MG63 (cell line): ENCODE results near the gene ECEL1. TPM values are rescaled to one million over a fixed set of nuclear protein-coding genes. Genes with fewer than 3 reads are reported as not detected.
"Not testable (repeated sequence)": the region's sequence is repeated elsewhere in the genome, so short reads cannot be mapped to it uniquely, and the experiment has no call there.

ENCODE experiments used
- DNase-seq: peaks from one replicate; pipeline ENCODE4 v3.0.0-alpha.2; 2020
- H3K27me3 ChIP-seq: fragments of 250-450 bp; sonication (Bioruptor Pico); 2 replicates; pipeline ENCODE4 v1.5.1; 2020; ENCODE audit warnings: mild to moderate bottlenecking, moderate library complexity
- H3K36me3 ChIP-seq: fragments of 250-450 bp; sonication (Bioruptor Pico); 2 replicates; pipeline ENCODE4 v1.5.1; 2020; ENCODE audit warnings: mild to moderate bottlenecking, moderate library complexity
- H3K4me3 ChIP-seq: fragments of 250-450 bp; sonication (Bioruptor Pico); 2 replicates; pipeline ENCODE4 v1.5.1; 2020; ENCODE audit warnings: mild to moderate bottlenecking, moderate library complexity
- H3K9me3 ChIP-seq: fragments of 250-450 bp; sonication (Bioruptor Pico); 2 replicates; pipeline ENCODE4 v1.5.1; 2020; ENCODE audit warnings: mild to moderate bottlenecking, moderate library complexity
- total RNA-seq: library from RNA; depleted of rRNA; stranded (reverse); fragments of >200 nt; shearing (Covaris generic); gene quantifications from 2 replicates; pipeline ENCODE4 v1.2.3, GENCODE V29; 2014; ENCODE audit warnings: low replicate concordance; rRNA removed

Gene ECEL1
- total RNA-seq: not detected in 2 replicates

GRCh38 chr2:232487385-232488096, at the start of gene ECEL1:
Gene ECEL1, minus strand, starts transcription at chr2:232487834. Its CDS starts 1,181 bp downstream, at chr2:232486653.
- H3K36me3 ChIP-seq: no peaks in the 10 kb centered on the region
- peaks cover 20% of the 10 kb centered on the region for H3K27me3 ChIP-seq
- H3K4me3 ChIP-seq: no peak within 1 kb of the TSS

GRCh38 chr2:232537079-232537478, 49.4 kb upstream of the ECEL1 start:
- H3K27me3 ChIP-seq: no peaks in the 10 kb centered on the region
- no peak for DNase-seq
- H3K36me3 ChIP-seq: no peaks in the 10 kb centered on the region
- no peaks in the 10 kb centered on the region for H3K9me3 ChIP-seq
- H3K4me3 ChIP-seq: no peak overlapping the region

More at GRCh38 chr2:232487385-232488096, at the start of gene ECEL1:
- H3K9me3 ChIP-seq: no peaks in the 10 kb centered on the region
- no peak for DNase-seq

- Histone ChIP-seq H3K4me3 (no peak overlapping the region), H3K9me3 (no peaks in the 10 kb centered on the region), H3K27me3 (no peaks in the 10 kb centered on the region), H3K36me3 (no peaks in the 10 kb centered on the region)
- no peak for DNase-seq
Observed at GRCh38 chr2:232535761-232536530, 48.3 kb upstream of the ECEL1 start.

GRCh38 chr2:232534940-232535651, 47.5 kb upstream of the ECEL1 start:
- no peaks in the 10 kb centered on the region for H3K36me3 ChIP-seq
- no peaks in the 10 kb centered on the region for H3K27me3 ChIP-seq
- no peak for DNase-seq
- H3K9me3 ChIP-seq: no peaks in the 10 kb centered on the region
- H3K4me3 ChIP-seq: no peak overlapping the region

GRCh38 chr2:232533944-232534710, 46.5 kb upstream of the ECEL1 start:
- DNase-seq: no peak
- Histone ChIP-seq H3K36me3 (no peaks in the 10 kb centered on the region), H3K27me3 (no peaks in the 10 kb centered on the region)

GRCh38 chr2:232532821-232533220, 45.2 kb upstream of the ECEL1 start:
- DNase-seq, H3K36me3 ChIP-seq, H3K27me3 ChIP-seq, H3K4me3 ChIP-seq, H3K9me3 ChIP-seq: not testable (repeated sequence)

More at GRCh38 chr2:232533944-232534710, 46.5 kb upstream of the ECEL1 start:
- H3K4me3 ChIP-seq: no peak overlapping the region
- H3K9me3 ChIP-seq: no peaks in the 10 kb centered on the region

GRCh38 chr2:232532419-232532818, 44.8 kb upstream of the ECEL1 start:
- H3K36me3 ChIP-seq: no peaks in the 10 kb centered on the region
- no peak for DNase-seq
- no peak overlapping the region for H3K4me3 ChIP-seq
- no peaks in the 10 kb centered on the region for H3K9me3 ChIP-seq
- H3K27me3 ChIP-seq: no peaks in the 10 kb centered on the region

- Histone ChIP-seq H3K36me3 (no peaks in the 10 kb centered on the region), H3K4me3 (no peak overlapping the region), H3K9me3 (no peaks in the 10 kb centered on the region), H3K27me3 (no peaks in the 10 kb centered on the region)
- no peak for DNase-seq
Observed at GRCh38 chr2:232530626-232531260, 43.1 kb upstream of the ECEL1 start.

- Histone ChIP-seq H3K4me3 (no peak overlapping the region), H3K36me3 (no peaks in the 10 kb centered on the region), H3K27me3 (no peaks in the 10 kb centered on the region), H3K9me3 (no peaks in the 10 kb centered on the region)
- DNase-seq: no peak
Observed at GRCh38 chr2:232529806-232530547, 42.3 kb upstream of the ECEL1 start.

- peaks cover 3% of the 10 kb centered on the region; the same call in 1 of the 2 replicates for H3K27me3 ChIP-seq
- H3K9me3 ChIP-seq: no peaks in the 10 kb centered on the region
- peak; percentile 60 for DNase-seq
- no peaks in the 10 kb centered on the region for H3K36me3 ChIP-seq
- H3K4me3 ChIP-seq: no peak overlapping the region
Observed at GRCh38 chr2:232528746-232529460, 41.3 kb upstream of the ECEL1 start.

- no peak for DNase-seq
Observed at GRCh38 chr2:232527905-232528470, 40.4 kb upstream of the ECEL1 start.

GRCh38 chr2:232526372-232526941, 38.8 kb upstream of the ECEL1 start:
- Histone ChIP-seq H3K36me3 (no peaks in the 10 kb centered on the region), H3K4me3 (no peak overlapping the region), H3K27me3 (peaks cover 20% of the 10 kb centered on the region), H3K9me3 (no peaks in the 10 kb centered on the region)
- no peak for DNase-seq

More at GRCh38 chr2:232527905-232528470, 40.4 kb upstream of the ECEL1 start:
- Histone ChIP-seq H3K27me3 (peaks cover 12% of the 10 kb centered on the region), H3K4me3 (no peak overlapping the region), H3K36me3 (no peaks in the 10 kb centered on the region), H3K9me3 (no peaks in the 10 kb centered on the region)

GRCh38 chr2:232525791-232526371, 38.2 kb upstream of the ECEL1 start, which contains the start of gene CHRND:
Gene CHRND, plus strand, starts transcription at chr2:232526160. Its CDS starts 56 bp downstream, at chr2:232526216.
- Histone ChIP-seq H3K4me3 (no peak within 1 kb of the TSS), H3K36me3 (no peaks in the 10 kb centered on the region), H3K27me3 (peaks cover 20% of the 10 kb centered on the region), H3K9me3 (no peaks in the 10 kb centered on the region)
- DNase-seq: no peak

- no peaks in the 10 kb centered on the region for H3K9me3 ChIP-seq
- H3K36me3 ChIP-seq: no peaks in the 10 kb centered on the region
- DNase-seq: no peak
- H3K27me3 ChIP-seq: peaks cover 20% of the 10 kb centered on the region
- H3K4me3 ChIP-seq: no peak overlapping the region
Observed at GRCh38 chr2:232525199-232525598, 37.6 kb upstream of the ECEL1 start.
